HG02571 (cell line): ENCODE results near the gene LIPA.
"Not testable (repeated sequence)": the region's sequence is repeated elsewhere in the genome, so short reads cannot be mapped to it uniquely, and the experiment has no call there.

Source experiments
- ATAC-seq: cut with Tn5 transposase; IDR thresholded peaks from one replicate; pipeline ENCODE4 v1.9.1; 2021; ENCODE audit warnings: mild to moderate bottlenecking, moderate library complexity; ENCODE audit not compliant: unreplicated experiment

Gene LIPA

GRCh38 chr10:89213191-89213808 lies 38.3 kb downstream of the LIPA start:
- no peak for ATAC-seq

- no peak for ATAC-seq
Observed at GRCh38 chr10:89210794-89211425, 40.7 kb downstream of the LIPA start.

GRCh38 chr10:89209718-89210117 lies 41.9 kb downstream of the LIPA start:
- no peak for ATAC-seq

- no peak for ATAC-seq
Observed at GRCh38 chr10:89207801-89208551, 43.6 kb downstream of the LIPA start.

- ATAC-seq = no peak
Observed at GRCh38 chr10:89207181-89207800, 44.3 kb downstream of the LIPA start, which contains the start of gene CH25H. TSS of gene CH25H (minus strand) at chr10:89207317. CDS start at chr10:89207292, 25 bp downstream.

GRCh38 chr10:89206402-89207180 lies 45.0 kb downstream of the LIPA start:
- ATAC-seq = no peak

GRCh38 chr10:89204621-89205185 lies 46.9 kb downstream of the LIPA start:
- no peak for ATAC-seq

GRCh38 chr10:89203237-89203636 lies 48.3 kb downstream of the LIPA start:
- no peak for ATAC-seq

- no peak for ATAC-seq
Observed at GRCh38 chr10:89202033-89202425, 49.5 kb downstream of the LIPA start.

GRCh38 chr10:89201345-89202032 lies 50.1 kb downstream of the LIPA start:
- no peak for ATAC-seq

- ATAC-seq = no peak
Observed at GRCh38 chr10:89197473-89197872, 54.1 kb downstream of the LIPA start.

- not testable (repeated sequence) for ATAC-seq
Observed at GRCh38 chr10:89191301-89191700, 60.3 kb downstream of the LIPA start.

GRCh38 chr10:89189211-89189734 lies 62.3 kb downstream of the LIPA start:
- ATAC-seq = no peak

- ATAC-seq = no peak
Observed at GRCh38 chr10:89185658-89186057, 65.9 kb downstream of the LIPA start.

GRCh38 chr10:89184638-89185037 lies 66.9 kb downstream of the LIPA start:
- ATAC-seq = no peak

- ATAC-seq = no peak
Observed at GRCh38 chr10:89183571-89183970, 68.0 kb downstream of the LIPA start.

GRCh38 chr10:89182894-89183293 lies 68.7 kb downstream of the LIPA start:
- no peak for ATAC-seq

- ATAC-seq = no peak
Observed at GRCh38 chr10:89175816-89176215, 75.8 kb downstream of the LIPA start.

- ATAC-seq = no peak
Observed at GRCh38 chr10:89173075-89173474, 78.5 kb downstream of the LIPA start.

GRCh38 chr10:89171996-89172395 lies 79.6 kb downstream of the LIPA start:
- no peak for ATAC-seq
